HepG2 (cell line): ENCODE data around the gene NME4. TPM values are rescaled to one million over a fixed set of nuclear protein-coding genes. Genes with fewer than 3 reads are reported as not detected.

Source experiments
- AHR ChIP-seq: IDR thresholded peaks from 2 replicates; pipeline ENCODE4 v1.6.1; 2018; ENCODE audit warnings: missing genetic modification reagents, missing compliant biosample characterization
- ARHGAP35 ChIP-seq: sonication (generic); formaldehyde crosslinking; IDR thresholded peaks from 2 replicates; pipeline ENCODE4 v1.9.0; 2022; ENCODE audit warnings: mild to moderate bottlenecking, inconsistent platforms, moderate library complexity, missing genetic modification reagents, borderline replicate concordance
- CAMTA2 ChIP-seq: sonication (generic); formaldehyde crosslinking; IDR thresholded peaks from 2 replicates; pipeline ENCODE4 v1.4.0; 2020; ENCODE audit warnings: mild to moderate bottlenecking, missing genetic modification reagents, borderline replicate concordance
- CC2D1A ChIP-seq: sonication (generic); formaldehyde crosslinking; IDR thresholded peaks from 2 replicates; pipeline ENCODE4 v1.8.1; 2023; ENCODE audit warnings: mild to moderate bottlenecking, missing genetic modification reagents
- CREB1 ChIP-seq, 2 experiments: fragments of 450-650 bp in 1 of 2; IDR thresholded peaks; 2 replicates each; pipeline ENCODE4 v1.6.1; 2016 to 2017; ENCODE audit warnings: control low read depth in 1 of 2, mild to moderate bottlenecking in 1 of 2, missing compliant biosample characterization in 1 of 2, missing genetic modification characterization in 1 of 2
- DPF2 ChIP-seq: sonication (generic); formaldehyde crosslinking; IDR thresholded peaks from 2 replicates; pipeline ENCODE4 v1.4.0; 2020; ENCODE audit warnings: mild to moderate bottlenecking, low read depth, missing genetic modification reagents, borderline replicate concordance
- EED ChIP-seq: sonication (generic); formaldehyde crosslinking; IDR thresholded peaks from 2 replicates; pipeline ENCODE4 v1.5.0; 2020; ENCODE audit warnings: mild to moderate bottlenecking, missing genetic modification reagents
- FOXA3 ChIP-seq: IDR thresholded peaks from 2 replicates; pipeline ENCODE4 v1.6.1; 2016; ENCODE audit warnings: missing genetic modification reagents, missing compliant biosample characterization
- HOXA7 ChIP-seq: sonication (generic); formaldehyde crosslinking; IDR thresholded peaks from 2 replicates; pipeline ENCODE4 v1.8.1; 2022; ENCODE audit warnings: mild to moderate bottlenecking, missing genetic modification reagents, moderate library complexity
- MBD4 ChIP-seq: IDR thresholded peaks from 2 replicates; pipeline ENCODE4 v1.6.1; 2012; ENCODE audit warnings: low read length, inconsistent platforms, borderline replicate concordance
- NR2F6 ChIP-seq, 2 experiments: IDR thresholded peaks; 2 replicates each; pipeline ENCODE4 v1.6.1; 2016; ENCODE audit warnings: antibody characterized with exemption in 1 of 2, mild to moderate bottlenecking in 1 of 2
- PRDM15 ChIP-seq: sonication (generic); formaldehyde crosslinking; IDR thresholded peaks from 2 replicates; pipeline ENCODE4 v1.4.0; 2020; ENCODE audit warnings: missing genetic modification reagents
- SKIL ChIP-seq: sonication (generic); formaldehyde crosslinking; IDR thresholded peaks from 2 replicates; pipeline ENCODE4 v1.8.0; 2022; ENCODE audit warnings: missing genetic modification reagents, mild to moderate bottlenecking, moderate library complexity, borderline replicate concordance
- ZBTB20 ChIP-seq: sonication (generic); formaldehyde crosslinking; IDR thresholded peaks from 2 replicates; pipeline ENCODE4 v1.8.1; 2023; ENCODE audit warnings: missing genetic modification reagents, low read depth, mild to moderate bottlenecking, borderline replicate concordance
- ZFP1 ChIP-seq: IDR thresholded peaks from 2 replicates; pipeline ENCODE4 v1.6.1; 2016
- ZNF18 ChIP-seq: sonication (generic); formaldehyde crosslinking; IDR thresholded peaks from 2 replicates; pipeline ENCODE4 v1.8.0; 2022; ENCODE audit warnings: mild to moderate bottlenecking, missing genetic modification reagents; ENCODE audit not compliant: insufficient replicate concordance
- ZNF382 ChIP-seq: sonication (generic); formaldehyde crosslinking; IDR thresholded peaks from 2 replicates; pipeline ENCODE4 v1.5.0; 2020; ENCODE audit warnings: missing genetic modification reagents, mild to moderate bottlenecking, borderline replicate concordance
- ZNF496 ChIP-seq: sonication (generic); formaldehyde crosslinking; IDR thresholded peaks from 2 replicates; pipeline ENCODE4 v1.8.1; 2023; ENCODE audit warnings: mild to moderate bottlenecking, moderate library complexity, missing genetic modification reagents; ENCODE audit not compliant: insufficient replicate concordance
- ZNF619 ChIP-seq: sonication (generic); formaldehyde crosslinking; IDR thresholded peaks from 2 replicates; pipeline ENCODE4 v1.4.0; 2020; ENCODE audit warnings: mild to moderate bottlenecking, missing genetic modification reagents
- ZNF772 ChIP-seq: sonication (generic); formaldehyde crosslinking; IDR thresholded peaks from 2 replicates; pipeline ENCODE4 v1.5.0; 2020; ENCODE audit warnings: mild to moderate bottlenecking, missing genetic modification reagents
- ZNF879 ChIP-seq: sonication (generic); formaldehyde crosslinking; IDR thresholded peaks from 2 replicates; pipeline ENCODE4 v1.8.1; 2023; ENCODE audit warnings: missing genetic modification reagents
- polyA plus RNA-seq, 8 experiments: library from polyadenylated mRNA; depleted of rRNA in 3 of 8; stranded (reverse) in 7 of 8; unstranded in 1 of 8; fragments of >200 nt; fragmentation: Illumina TruSeq in 4 of 8; extraction: Trizol in 4 of 8; gene quantifications; 2 replicates each; pipeline versions ENCODE4 v1.2.1 to v1.2.3, GENCODE V29; 2011 to 2016; ENCODE audit warnings: low read depth in 4 of 8, missing spikeins in 1 of 8, mixed read lengths in 1 of 8; ENCODE audit not compliant: insufficient read depth in 1 of 8
- total RNA-seq, 5 experiments: library from RNA; depleted of rRNA; stranded (reverse); fragments of >200 nt; fragmentation: Illumina TruSeq; extraction: Trizol; gene quantifications; 2 replicates each; pipeline ENCODE4 v1.2.3, GENCODE V29; 2016; ENCODE audit warnings: low read depth in 1 of 5

NME4 gene
- total and polyA plus RNA-seq, 2 of the 13 experiments (the other 11 are each of a cell fraction or from before 2014, with no cell fraction given): 121 to 263 TPM

GRCh38 chr16:361872-362701 is 34.9 kb upstream of the NME4 start (continued):
- peak; percentile 61 for TF ChIP-seq ZNF18
- TF ChIP-seq HOXA7 (CRISPR knock-in tag): no peak
- TF ChIP-seq ARHGAP35 (CRISPR knock-in tag): 0 out of 2 replicates have a peak, but pooled peaks have one; percentile 70
- no peak for TF ChIP-seq MBD4
- peak; percentile 62; the same call in 1 of the 2 replicates for TF ChIP-seq NR2F6 (IDR thresholded peaks at IDR 0.05)
- peak; percentile 54; the same call in 1 of the 2 replicates for TF ChIP-seq NR2F6 (CRISPR knock-in tag; IDR thresholded peaks at IDR 0.05)
- TF ChIP-seq DPF2 (CRISPR knock-in tag): peak; percentile 83
- peak; percentile 51 for TF ChIP-seq FOXA3 (CRISPR knock-in tag)
- no peak for TF ChIP-seq CC2D1A (CRISPR knock-in tag)
- no peak for TF ChIP-seq CAMTA2 (CRISPR knock-in tag)
- no peak for TF ChIP-seq ZFP1 (CRISPR knock-in tag)
- no peak for TF ChIP-seq CREB1 (IDR thresholded peaks at IDR 0.05)
- no peak for TF ChIP-seq CREB1 (CRISPR knock-in tag; IDR thresholded peaks at IDR 0.05)
- TF ChIP-seq PRDM15 (CRISPR knock-in tag): no peak
- TF ChIP-seq EED (CRISPR knock-in tag): peak; percentile 50; the same call in 1 of the 2 replicates
- TF ChIP-seq ZNF772 (CRISPR knock-in tag): peak; percentile 69; the same call in 1 of the 2 replicates
- TF ChIP-seq ZBTB20: no peak
- TF ChIP-seq ZNF496 (CRISPR knock-in tag): no peak
- TF ChIP-seq ZNF619 (CRISPR knock-in tag): 0 out of 2 replicates have a peak, but pooled peaks have one; percentile 21
- no peak; the same call in 1 of the 2 replicates for TF ChIP-seq AHR (CRISPR knock-in tag)
- TF ChIP-seq ZNF879 (CRISPR knock-in tag): 0 out of 2 replicates have a peak, but pooled peaks have one; percentile 85
- peak; percentile 81; the same call in 1 of the 2 replicates for TF ChIP-seq SKIL (CRISPR knock-in tag)
- no peak for TF ChIP-seq ZNF382 (CRISPR knock-in tag)
